ENCODE results near the gene NDUFS6.

NDUFS6 gene

GRCh38 chr5:1853531-1853930 lies 52.3 kb downstream of the NDUFS6 start:
- no peak for DNase-seq (ENCODE audit: low spot score)

GRCh38 chr5:1855075-1855474 lies 53.9 kb downstream of the NDUFS6 start:
- DNase-seq (ENCODE audit: low spot score) = no peak

- DNase-seq (ENCODE audit: low spot score) = no peak
Observed at GRCh38 chr5:1855596-1855995, 54.4 kb downstream of the NDUFS6 start.

GRCh38 chr5:1856596-1857255 lies 55.5 kb downstream of the NDUFS6 start:
- no peak for DNase-seq (ENCODE audit: low spot score)

GRCh38 chr5:1857256-1857600 lies 56.0 kb downstream of the NDUFS6 start:
- DNase-seq (ENCODE audit: low spot score) = no peak

- no peak for DNase-seq (ENCODE audit: low spot score)
Observed at GRCh38 chr5:1858436-1858835, 57.2 kb downstream of the NDUFS6 start.

GRCh38 chr5:1859099-1859498 lies 57.9 kb downstream of the NDUFS6 start:
- no peak for DNase-seq (ENCODE audit: low spot score)

- DNase-seq (ENCODE audit: low spot score) = no peak
Observed at GRCh38 chr5:1860021-1860610, 58.9 kb downstream of the NDUFS6 start.

- no peak for DNase-seq (ENCODE audit: low spot score)
Observed at GRCh38 chr5:1860949-1861348, 59.7 kb downstream of the NDUFS6 start.

- no peak for DNase-seq (ENCODE audit: low spot score)
Observed at GRCh38 chr5:1864896-1865440, 63.8 kb downstream of the NDUFS6 start.

- no peak for DNase-seq (ENCODE audit: low spot score)
Observed at GRCh38 chr5:1865486-1865885, 64.3 kb downstream of the NDUFS6 start.

All from CD4-positive, alpha-beta T cell treated with Interleukin-2 at 100 ng/mL for 4 hours (primary cell).